GM21390 (cell line): ENCODE data around the gene GAGE13.
"Not testable (repeated sequence)": the region's sequence is repeated elsewhere in the genome, so short reads cannot be mapped to it uniquely, and the experiment has no call there.

Experiments
- ATAC-seq: cut with Tn5 transposase; IDR thresholded peaks from one replicate; pipeline ENCODE4 v1.9.1; 2021; ENCODE audit not compliant: unreplicated experiment

GAGE13 gene

GRCh38 chrX:49331282-49331681, at the start of gene GAGE13:
GAGE13 (plus strand) TSS chrX:49331582; CDS start chrX:49332738, 1,156 bp downstream.
- ATAC-seq = not testable (repeated sequence)

GRCh38 chrX:49282647-49283011, 48.8 kb upstream of the GAGE13 start:
- ATAC-seq = no peak

GRCh38 chrX:49284212-49284611, 47.2 kb upstream of the GAGE13 start:
- no peak for ATAC-seq

- ATAC-seq = no peak
Observed at GRCh38 chrX:49286136-49286535, 45.2 kb upstream of the GAGE13 start.

- no peak for ATAC-seq
Observed at GRCh38 chrX:49286581-49286980, 44.8 kb upstream of the GAGE13 start.

- ATAC-seq = no peak
Observed at GRCh38 chrX:49287665-49288064, 43.7 kb upstream of the GAGE13 start.

- no peak for ATAC-seq
Observed at GRCh38 chrX:49290215-49290614, 41.2 kb upstream of the GAGE13 start.

GRCh38 chrX:49291615-49292337, 39.6 kb upstream of the GAGE13 start:
- no peak for ATAC-seq

GRCh38 chrX:49292400-49293362, 38.7 kb upstream of the GAGE13 start:
- ATAC-seq = no peak

GRCh38 chrX:49299293-49299692, 32.1 kb upstream of the GAGE13 start:
- ATAC-seq = not testable (repeated sequence)

- ATAC-seq = no peak
Observed at GRCh38 chrX:49300703-49301102, 30.7 kb upstream of the GAGE13 start.

- ATAC-seq = no peak
Observed at GRCh38 chrX:49303346-49303745, 28.0 kb upstream of the GAGE13 start, which contains the start of gene GAGE10. GAGE10 (plus strand) TSS chrX:49303646; CDS start chrX:49304860, 1,214 bp downstream.

- ATAC-seq = not testable (repeated sequence)
Observed at GRCh38 chrX:49307775-49308174, 23.6 kb upstream of the GAGE13 start.

- no peak for ATAC-seq
Observed at GRCh38 chrX:49308604-49309269, 22.6 kb upstream of the GAGE13 start.

GRCh38 chrX:49309401-49309981, 21.9 kb upstream of the GAGE13 start:
- ATAC-seq = no peak

- no peak for ATAC-seq
Observed at GRCh38 chrX:49310371-49310770, 21.0 kb upstream of the GAGE13 start.

GRCh38 chrX:49312176-49312575, 19.2 kb upstream of the GAGE13 start:
- no peak for ATAC-seq

- no peak for ATAC-seq
Observed at GRCh38 chrX:49316085-49316484, 15.3 kb upstream of the GAGE13 start.

GRCh38 chrX:49321737-49322136, 9.6 kb upstream of the GAGE13 start, which contains the start of gene GAGE12J:
GAGE12J (plus strand) TSS chrX:49322037; CDS start chrX:49323194, 1,157 bp downstream.
- not testable (repeated sequence) for ATAC-seq

GRCh38 chrX:49322266-49322665, 9.1 kb upstream of the GAGE13 start:
- not testable (repeated sequence) for ATAC-seq

GRCh38 chrX:49323735-49324134, 7.6 kb upstream of the GAGE13 start:
- not testable (repeated sequence) for ATAC-seq
